ENCODE data around the gene TREML1.
A peak's percentile ranks its signal among the peaks of the same experiment; 100 is the strongest.
"Not testable (repeated sequence)": the region's sequence is repeated elsewhere in the genome, so short reads cannot be mapped to it uniquely, and the experiment has no call there.

The TREML1 gene

DNA sequence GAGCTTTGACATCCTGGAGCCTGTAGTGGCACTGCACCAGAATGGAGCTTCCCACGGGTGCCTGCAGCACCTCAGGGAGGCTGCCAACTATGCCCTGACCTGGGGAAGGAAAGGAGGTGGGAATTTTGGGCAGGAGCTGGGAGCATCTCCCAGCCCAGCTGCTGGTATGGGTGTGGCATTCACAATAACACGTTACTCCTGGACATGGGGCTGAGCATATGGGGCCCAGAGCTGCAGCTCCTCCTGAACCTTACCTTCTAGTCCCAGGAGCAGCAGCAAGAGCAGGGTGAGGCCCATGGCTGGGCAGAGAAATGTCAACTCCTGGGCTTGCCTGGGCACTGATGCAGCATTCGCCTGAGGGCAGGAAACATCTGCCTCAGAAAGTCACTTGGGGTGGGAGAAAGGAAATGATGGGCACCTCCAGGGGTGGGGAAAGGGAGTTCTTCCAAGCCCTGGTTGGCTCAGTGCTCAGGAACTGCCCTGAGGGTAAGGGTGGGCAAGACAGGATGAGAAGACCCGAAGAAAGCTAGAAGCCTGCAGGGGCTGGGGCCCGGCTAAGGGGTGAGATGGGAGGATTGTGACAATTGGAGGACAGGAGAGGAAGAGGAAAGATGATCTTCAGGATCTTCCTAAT, at the start of gene TREML1:
Gene TREML1 (minus strand): TSS at position 356 of the 634 bp plus-strand sequence. CDS start 59 bp downstream, at position 297.
- DNase-seq (ENCODE audit: low read depth in 2 of 2), result no peak

GRCh38 chr6:41201764-41202173, 47.6 kb upstream of the TREML1 start:
- no peak for DNase-seq (ENCODE audit: low read depth in 2 of 2)

DNA sequence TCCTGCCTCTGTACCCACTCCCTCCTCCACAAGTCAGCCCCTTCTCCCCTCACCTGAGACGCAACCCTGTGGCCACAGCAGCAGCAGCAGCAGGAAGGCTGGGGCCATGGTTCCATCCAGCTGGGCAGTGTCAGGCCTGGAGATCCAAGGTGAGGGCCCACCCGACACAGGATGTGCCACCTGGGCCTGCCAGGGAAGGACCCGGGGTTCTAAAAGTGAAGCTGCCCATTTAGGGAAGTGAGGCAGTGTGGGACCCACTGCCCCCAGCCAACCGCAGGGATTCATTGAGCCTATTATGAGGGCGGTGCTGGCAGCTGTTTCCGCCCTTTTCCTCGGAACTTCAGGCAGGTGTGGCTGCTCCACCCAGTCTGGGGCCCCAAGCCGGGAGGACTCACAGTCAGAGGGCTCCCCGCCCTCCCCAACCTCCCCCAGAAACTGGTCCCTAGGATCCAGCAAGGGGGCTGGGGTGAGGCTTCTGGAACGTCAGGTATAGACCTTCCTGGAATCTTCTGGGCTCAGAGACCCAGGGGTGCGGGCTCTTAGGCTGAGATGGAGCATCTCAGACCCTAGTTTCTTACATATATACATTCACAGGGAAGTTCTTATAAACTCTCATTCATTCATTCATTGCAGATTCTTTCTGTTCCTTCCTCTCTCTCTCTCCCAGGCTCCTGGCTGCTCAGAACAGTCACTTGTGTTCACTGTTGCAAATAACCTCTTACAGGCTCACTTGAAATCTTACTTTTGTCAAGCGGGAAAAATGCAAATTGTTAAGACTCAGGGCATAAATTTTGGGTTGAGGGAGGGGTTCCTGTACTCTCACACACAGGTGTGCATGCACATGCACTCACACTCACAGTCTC, 47.0 kb upstream of the TREML1 start, which contains the start of gene TREML2:
Gene TREML2 (minus strand): TSS at position 249 of the 863 bp plus-strand sequence. CDS start 141 bp downstream, at position 108.
- peak in 1 of 2 donors; percentile 12 for DNase-seq (ENCODE audit: low read depth in 2 of 2)

DNA sequence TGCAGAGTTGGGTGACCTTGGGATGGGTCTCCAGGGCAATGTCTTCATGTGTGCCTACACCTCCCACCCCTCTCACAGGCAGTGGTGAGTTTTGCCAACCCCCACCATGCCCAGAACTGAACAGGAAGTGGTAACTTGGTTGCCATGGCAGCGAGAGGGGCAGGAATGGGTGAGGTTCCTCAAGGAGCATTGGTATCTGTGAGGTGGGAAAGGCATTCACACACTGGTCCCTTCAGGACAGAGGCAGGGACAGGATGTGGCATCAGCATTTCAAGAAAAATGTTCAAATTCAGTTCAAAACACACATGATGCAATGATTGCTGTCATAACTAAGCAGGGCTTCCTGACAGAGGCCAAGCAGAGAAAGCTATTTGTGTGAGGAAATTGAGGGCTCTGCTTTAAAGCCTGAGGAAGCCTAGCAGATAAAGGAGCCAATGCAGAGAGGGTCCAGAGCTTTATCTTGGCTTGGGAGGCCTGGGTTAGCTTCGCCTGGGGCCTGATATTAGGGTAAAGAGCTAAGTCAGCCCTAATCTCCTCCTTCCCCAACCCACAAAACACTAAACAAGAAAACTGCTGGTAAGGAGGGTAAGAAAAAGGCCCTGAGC, 46.3 kb upstream of the TREML1 start:
- DNase-seq (ENCODE audit: low read depth in 2 of 2), result peak in 1 of 2 donors; percentile 14

- DNase-seq (ENCODE audit: low read depth in 2 of 2), result no peak
Measured at GRCh38 chr6:41199552-41200246, 45.6 kb upstream of the TREML1 start.

DNA sequence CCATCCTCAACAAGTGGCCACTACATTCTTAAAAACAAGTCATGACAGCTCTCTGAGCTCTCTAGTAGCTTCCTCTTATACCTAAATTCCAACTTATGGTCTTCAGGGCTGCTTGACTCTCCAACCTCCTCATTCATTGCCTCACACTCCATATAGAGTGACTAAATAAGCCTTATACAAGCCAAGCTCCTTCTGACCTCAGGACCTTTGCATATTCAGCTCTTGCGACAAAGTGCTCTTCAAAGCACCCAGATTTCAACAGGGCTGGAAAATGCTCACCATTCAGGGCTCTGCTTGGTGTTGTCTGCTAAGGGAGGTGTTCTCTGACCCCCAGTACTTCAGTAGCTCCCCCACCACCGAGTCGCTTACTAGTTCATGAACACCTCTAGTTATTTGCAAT, 43.1 kb upstream of the TREML1 start:
- no peak for DNase-seq (ENCODE audit: low read depth in 2 of 2)

- no peak for DNase-seq (ENCODE audit: low read depth in 2 of 2)
Measured at GRCh38 chr6:41194386-41194785, 40.2 kb upstream of the TREML1 start.

GRCh38 chr6:41193884-41194283, 39.7 kb upstream of the TREML1 start:
- DNase-seq (ENCODE audit: low read depth in 2 of 2), result no peak

DNA sequence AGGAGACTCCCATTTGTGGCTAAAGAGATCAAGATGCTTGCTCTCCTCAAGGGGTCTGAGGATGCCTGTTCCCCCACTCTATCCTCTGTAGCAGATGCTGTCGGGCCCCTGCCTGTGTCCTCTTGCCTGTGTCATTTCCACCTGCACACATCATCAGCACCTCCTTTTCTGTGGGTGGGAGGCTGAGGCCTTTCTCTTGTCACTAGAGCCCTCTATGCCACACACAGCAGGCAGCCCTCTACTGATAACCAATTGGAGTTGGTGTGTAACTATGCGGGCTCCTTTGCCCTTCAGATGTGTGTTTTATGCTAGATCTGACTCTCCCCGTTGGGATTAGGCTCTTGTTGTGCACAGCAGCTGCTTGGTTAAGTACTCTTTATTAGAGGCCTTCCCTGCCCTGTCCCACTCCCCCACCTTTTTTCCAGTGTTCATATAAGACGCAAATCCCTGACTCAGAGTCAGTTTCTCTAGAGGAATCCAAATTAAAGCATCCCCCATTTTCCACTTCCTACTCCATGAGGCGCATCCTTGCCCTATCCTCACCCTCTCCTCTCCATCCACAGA, 39.1 kb upstream of the TREML1 start:
- no peak for DNase-seq (ENCODE audit: low read depth in 2 of 2)

DNA sequence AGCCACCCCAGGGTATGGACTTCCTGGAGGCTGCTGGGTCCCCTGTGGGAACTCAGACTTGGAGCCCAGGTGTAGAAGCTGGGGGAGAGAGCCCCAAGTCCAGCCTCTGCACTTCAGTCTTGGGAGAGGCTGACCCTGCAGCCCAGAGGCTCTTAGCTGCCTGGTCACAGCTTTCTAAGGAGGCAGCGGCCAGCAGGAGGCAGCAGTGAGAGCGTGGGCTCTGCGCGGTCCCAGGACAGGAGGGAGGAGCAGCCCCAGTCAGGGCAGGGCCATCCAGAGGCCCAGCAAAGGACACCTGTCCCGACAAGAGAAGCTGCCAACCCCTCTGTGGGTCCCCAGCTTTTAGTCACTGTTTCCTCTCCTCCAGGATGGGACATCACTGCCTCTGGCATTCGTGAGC, 37.4 kb upstream of the TREML1 start:
- DNase-seq (ENCODE audit: low read depth in 2 of 2), result peak; percentile 22 to 39

DNA sequence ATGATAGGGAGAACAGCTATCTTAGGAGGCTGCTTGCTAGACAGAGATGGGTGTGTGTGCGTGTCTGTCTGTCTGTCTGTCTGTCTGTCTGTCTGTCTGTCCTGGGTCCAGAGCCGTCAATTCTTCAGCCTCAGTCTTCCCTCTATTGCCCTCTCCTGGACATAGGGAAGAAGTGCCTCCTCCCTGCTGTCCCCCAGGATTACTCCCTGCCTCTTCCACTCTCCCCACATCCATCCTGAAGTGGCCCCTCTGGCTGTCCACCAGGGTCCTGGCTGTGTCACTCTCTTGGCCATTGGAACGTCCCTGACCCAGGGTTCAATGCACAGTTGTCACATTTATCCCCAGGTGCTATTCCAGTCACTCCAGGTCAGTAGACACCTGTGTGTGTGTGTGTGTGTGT, 36.6 kb upstream of the TREML1 start:
- no peak for DNase-seq (ENCODE audit: low read depth in 2 of 2)

DNA sequence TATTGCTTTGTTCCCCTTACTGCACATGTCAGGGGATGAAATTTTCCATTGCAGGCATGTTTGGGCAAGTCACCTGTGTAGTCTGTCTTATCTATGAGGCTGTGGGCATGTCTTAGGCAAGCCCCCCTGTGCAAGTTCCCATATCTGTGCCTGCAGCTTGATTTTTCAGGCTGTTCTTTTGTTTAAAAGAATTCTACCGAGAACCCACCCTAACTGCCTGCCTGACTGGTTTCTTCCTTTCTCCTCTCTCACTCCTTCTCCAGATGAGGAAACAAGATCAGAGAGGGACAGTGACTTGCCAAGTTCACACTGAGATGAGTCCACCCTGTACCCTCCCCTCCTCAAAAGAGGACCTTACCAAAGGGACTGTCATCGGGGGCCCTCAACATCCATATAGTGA, 35.8 kb upstream of the TREML1 start:
- no peak for DNase-seq (ENCODE audit: low read depth in 2 of 2)

DNA sequence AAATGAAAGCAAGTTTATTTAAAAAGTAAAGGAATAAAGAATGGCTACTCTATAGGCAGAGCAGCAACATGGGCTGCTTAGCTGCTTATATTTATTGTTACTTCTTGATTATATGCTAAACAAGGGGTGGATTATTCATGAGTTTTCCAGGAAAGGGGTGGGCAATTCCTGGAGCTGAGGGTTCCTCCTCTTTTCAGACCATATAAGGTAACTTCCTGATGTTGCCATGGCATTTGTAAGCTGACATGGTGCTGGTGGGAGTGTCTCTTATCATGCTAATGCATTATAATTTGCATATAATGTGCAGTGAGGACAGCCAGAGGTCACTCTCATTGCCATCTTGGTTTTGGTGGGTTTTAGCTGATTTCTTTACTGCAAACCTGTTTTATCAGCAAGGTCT, 34.9 kb upstream of the TREML1 start:
- not testable (repeated sequence) for DNase-seq (ENCODE audit: low read depth in 2 of 2)

GRCh38 chr6:41187924-41188886, 34.1 kb upstream of the TREML1 start:
- DNase-seq (ENCODE audit: low read depth in 2 of 2), result no peak

GRCh38 chr6:41186031-41186562, 31.9 kb upstream of the TREML1 start:
- DNase-seq (ENCODE audit: low read depth in 2 of 2), result no peak

- no peak for DNase-seq (ENCODE audit: low read depth in 2 of 2)
Measured at GRCh38 chr6:41184761-41185160, 30.6 kb upstream of the TREML1 start.

- peak in 1 of 2 donors; percentile 24 for DNase-seq (ENCODE audit: low read depth in 2 of 2)
Measured at GRCh38 chr6:41182069-41183034, 28.2 kb upstream of the TREML1 start.

DNA sequence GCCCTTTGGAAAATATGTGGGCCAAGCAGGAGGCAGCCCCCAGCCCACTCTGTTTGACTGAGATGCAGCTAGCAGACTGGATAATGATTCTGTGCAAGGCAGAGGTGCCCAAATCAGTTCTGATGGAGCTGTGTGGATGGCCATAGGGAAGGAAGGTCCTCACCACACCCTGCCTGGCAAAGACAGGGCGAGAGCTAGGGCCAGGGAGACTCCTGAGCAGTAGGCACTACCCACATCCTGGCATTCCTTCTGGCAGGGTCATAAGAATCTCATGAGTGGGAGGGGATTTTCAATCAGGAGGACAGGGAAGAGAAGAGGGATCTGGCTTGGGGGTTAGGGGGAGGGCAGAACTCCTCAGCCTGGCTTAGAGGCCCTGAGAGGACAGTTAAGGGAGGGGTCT, 27.4 kb upstream of the TREML1 start:
- no peak for DNase-seq (ENCODE audit: low read depth in 2 of 2)

GRCh38 chr6:41179163-41179562, 25.0 kb upstream of the TREML1 start:
- no peak for DNase-seq (ENCODE audit: low read depth in 2 of 2)

Measured in stimulated activated CD4-positive, alpha-beta T cell treated with anti-CD3 and anti-CD28 coated beads, Interleukin-1b, Interleukin-23, amount 100 ng/mL, for 4 hours (primary cell).